ENCODE measurements around the gene CIDEA.
"Not testable (repeated sequence)": the region's sequence is repeated elsewhere in the genome, so short reads cannot be mapped to it uniquely, and the experiment has no call there.

The CIDEA gene

DNA sequence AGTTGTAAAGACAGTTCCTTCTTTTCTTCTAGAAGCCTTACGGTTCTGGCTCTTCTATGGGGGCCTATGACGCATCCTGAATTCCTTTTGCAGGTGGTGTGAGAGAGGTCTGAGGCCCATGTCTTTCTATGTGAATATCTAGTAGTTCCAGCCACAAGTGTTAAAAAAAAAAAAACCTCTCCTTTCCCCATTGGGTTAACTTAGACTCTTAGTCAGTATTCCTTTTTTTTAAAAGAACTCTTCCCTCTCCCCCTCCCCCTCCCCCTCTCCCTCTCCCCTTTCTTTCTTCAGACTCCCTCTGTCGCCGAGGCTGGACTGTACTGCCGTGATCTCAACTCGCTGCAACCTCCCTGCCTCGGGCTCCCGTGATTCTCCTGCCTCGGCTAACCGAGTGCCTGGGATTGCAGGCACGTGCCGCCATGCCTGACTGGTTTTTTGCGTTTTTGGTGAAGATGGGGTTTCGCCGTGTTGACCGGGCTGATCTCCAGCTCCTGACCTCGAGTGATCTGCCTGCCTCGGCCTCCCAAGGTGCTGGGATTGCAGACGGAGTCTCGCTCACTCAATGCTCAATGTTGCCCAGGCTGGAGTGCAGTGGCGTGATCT lies 11.4 kb upstream of the CIDEA start:
- no peak for DNase-seq

DNA sequence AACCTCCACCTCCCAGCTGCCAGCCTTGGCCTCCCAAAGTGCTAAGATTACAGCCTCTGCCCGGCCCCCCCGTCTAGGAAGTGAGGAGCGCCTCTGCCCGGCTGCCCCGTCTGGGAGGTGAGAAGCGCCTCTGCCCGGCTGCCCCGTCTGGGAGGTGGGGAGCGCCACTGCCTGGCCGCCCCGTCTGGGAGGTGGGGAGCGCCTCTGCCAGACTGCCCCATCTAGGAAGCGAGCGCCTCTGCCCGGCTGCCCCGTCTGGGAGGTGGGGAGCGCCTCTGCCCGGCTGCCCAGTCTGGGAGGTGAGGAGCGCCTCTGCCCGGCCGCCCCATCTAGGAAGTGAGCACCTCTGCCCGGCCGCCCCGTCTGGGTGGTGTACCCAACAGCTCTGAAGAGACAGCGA lies 10.9 kb upstream of the CIDEA start:
- DNase-seq, result not testable (repeated sequence)

DNA sequence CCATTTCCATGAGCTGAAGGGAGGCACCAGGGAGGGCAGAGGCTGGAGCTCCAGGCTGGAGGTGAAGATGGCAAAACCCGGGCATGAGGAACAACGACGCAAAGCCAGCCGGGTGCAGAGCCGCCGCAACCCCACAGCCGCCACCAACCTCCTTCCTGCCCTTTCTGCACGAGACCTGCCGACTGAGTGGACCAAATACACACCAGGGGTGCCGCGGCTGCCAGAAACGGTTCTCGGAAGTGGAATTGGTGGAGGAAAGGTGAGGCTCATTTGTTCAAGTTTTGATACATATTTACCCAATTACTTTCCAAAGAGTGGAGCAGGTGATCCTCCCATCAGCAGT lies 8.4 kb upstream of the CIDEA start:
- DNase-seq, result no peak

DNA sequence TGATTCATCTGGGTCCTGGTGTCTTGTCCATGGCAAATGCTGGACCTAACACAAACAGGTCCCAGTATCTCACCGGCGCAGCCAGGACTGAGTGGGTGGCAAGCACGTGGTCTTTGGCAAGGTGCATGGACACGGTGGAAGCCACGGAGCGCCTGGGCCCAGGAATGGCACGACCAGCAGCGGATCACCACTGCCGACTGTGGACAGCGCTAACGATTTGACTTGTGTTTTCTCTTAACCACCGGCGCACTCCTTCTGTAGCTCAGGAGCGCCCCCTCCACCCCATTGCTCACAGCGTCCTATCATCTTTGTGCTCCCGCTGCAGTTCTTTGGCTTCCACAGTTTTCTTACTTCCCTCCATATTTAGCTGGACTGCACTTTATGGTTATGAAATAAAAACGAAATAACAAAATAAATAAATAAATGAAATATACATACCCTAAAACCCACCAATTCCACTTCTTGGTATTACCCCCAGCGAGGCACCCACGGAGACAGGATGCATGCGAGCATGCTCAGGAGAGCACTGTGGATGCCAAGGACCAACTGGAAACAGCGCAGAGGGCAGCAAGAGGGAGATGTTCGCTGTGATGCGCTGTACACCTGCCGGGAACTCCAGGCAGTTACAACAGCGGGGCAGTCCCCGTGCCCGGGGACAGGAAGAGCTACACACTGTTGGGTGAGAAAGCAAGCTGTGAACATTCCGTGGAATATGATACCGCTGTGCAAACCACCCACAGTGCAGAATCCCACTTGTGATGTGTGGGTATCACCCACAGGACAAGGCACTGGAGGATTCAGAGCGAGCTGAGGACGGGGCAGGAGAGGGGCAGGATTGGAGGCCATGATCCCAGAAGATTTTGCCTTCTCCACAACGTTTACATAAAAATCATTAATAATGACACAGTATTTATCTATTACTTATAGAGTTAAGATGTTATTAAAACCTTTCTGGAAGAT lies 7.0 kb upstream of the CIDEA start:
- no peak for DNase-seq

DNA sequence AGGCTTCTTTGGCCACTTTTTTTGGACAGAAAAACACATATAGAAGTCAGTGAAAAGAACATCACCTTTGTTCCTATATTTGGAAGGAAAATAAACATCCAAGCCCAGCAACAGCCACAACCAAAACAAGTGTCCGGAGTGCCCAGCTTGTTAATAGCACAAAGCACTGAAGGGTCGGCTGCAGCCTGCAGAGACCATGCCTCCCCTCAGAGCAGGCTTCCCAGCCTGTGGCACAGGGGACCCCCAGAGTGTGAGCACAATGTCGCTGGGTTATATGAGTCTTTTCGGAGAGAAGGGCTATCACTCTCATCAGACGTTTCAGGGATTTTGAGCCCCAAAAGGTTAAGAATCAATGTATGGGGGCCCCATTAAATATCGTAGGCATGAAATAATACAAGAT lies 6.2 kb upstream of the CIDEA start:
- DNase-seq, result no peak

DNA sequence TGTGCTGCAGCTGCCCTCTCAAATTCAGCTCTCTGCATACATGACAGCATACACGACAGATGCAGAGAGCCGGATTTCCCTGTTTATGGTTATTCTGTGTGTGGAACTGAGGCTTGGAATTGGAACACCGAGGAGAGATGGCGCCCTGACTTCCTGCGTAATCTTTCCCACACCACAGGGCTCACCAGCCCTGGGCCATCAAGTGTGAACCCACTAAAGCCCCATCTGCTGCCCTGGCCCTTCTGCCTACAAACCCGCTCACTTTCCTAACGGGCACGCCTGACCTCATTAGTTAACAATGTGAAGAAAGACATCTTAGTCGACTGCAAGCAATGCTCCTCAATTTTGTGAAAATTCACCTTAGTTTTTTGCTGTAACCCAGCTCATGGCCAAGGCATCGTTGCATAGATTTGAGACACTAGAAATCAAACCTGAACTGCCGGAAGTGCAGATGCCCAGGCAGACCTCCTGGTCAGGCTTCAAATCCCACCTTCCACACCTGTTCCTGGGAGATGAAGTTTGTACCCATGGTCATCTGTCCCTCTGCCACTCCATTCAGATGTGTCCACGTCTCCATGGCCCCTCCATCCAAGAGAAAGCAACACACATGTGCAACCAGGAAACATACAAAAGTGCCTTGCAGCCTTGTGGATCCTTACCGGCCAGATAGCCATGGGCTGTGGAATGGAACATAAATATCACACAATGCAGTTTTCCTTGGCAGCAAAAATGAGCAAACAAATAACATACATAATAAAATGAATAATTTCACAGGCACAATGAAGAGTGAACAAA lies 5.0 kb upstream of the CIDEA start:
- no peak for DNase-seq

DNA sequence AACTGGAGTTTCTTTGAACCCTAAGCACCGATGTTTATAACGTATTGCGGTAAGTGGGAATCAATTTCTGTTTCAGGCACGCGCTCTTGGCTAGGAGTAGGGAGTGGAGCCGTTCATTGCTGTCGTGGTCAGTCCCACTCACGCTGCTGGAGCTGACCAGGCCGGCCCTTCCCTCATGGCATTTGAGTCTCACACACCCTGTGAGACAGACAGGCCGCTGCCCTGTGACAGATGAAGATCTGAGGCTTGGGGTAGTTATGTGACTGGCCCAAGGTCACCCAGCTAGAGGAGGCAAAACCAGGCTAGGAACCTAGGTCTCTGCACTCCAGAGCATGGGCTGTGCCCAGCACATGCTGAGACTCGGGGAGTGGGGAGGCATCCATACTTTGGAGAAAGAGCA lies 2.9 kb upstream of the CIDEA start:
- no peak for DNase-seq

DNA sequence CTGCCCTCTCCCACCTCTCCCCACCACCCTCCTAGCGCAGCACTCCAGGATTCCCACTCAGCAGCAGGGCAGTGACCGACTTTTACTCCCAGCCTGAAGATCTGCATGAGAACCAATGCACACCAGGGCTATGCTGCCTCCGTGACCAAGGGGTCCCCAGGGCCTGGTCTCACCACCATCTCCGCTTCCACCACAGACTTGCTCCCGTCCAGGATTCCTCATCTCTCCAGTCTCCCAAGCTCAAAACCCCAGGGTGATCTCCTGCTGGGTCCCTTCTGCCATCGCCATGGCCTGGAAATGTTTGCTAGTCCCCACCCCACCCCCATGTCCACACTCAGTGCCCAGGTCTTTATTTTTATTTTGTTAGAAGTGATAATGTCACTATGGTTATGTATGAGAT lies 2.1 kb upstream of the CIDEA start:
- no peak for DNase-seq

DNA sequence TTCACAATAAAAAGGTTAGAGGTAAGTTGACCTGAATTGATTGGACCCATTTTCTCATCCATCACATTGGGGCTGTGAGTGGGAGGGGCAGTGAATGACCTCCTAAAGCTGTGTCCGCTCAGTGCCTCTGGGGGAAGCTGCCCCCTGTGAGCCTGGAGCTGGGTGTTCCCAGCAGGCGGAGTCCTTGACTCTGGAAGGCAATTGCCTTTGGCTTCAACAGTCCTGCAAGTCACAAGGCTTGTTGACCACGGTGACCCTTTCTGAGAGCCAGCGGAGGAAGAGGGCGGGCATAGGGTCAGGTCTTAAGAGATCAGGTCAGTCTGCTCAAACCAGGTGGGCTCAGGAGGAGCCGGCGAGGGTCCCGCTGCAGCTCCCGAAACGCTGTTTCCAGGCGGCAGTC lies 1.1 kb upstream of the CIDEA start:
- no peak for DNase-seq

DNA sequence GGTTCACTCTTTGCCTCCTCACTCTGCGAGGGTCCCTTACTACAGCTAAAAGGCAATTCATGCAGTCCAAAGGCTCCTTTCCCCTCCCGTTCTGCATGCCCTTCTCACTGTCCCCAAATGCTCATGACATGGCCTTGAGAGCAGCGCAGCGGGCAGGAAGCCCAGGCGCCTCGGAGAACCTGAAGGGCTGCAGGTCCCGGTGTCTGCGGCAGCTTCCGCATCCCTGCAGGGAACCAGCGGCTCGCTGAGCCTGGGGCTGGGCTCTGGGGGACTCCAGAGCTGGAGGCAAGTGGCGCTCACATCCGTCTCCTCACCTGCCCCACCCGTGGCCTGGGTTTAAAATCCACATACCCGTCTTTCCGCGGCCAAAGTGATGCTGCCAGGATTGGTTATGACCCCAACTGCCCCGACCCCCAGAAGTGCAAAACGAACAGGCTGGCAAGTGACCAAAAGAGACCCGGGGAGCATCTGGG lies 462 bp upstream of the CIDEA start:
- DNase-seq, result no peak

DNA sequence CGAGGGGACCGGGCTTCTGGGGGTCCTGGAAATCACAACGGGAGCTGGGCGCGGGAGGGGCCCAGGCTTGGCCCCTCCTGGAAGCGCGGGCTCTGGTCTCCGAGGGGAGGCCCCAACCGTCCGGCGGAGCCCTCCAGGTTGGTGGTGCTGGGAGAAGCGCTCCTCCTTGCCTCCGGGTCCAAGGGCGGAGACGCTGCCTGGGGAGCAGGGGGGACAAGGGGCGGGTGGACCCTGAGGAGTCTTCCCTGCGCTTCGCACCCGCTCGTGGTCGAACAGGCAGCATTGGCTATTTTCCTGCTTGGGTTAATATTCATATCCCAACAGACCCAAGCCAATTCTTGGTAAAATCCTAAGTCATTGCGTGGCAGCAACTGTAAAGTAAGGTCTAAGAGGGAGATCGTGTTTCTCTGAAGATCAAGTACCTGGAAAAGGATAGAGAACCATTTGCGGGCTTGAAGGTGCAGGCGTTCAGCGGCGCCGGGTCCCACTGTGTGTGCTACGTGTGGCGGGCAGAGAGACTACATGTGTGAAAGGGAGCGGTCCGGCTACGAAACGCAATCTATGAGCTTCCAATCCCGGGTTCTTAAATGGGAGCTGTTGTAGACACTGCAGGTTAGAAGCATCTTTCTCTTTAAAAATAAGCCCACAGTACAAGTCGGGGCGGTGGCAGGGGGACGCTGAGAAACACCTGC lies 805 bp downstream of the CIDEA start:
- DNase-seq, result no peak

DNA sequence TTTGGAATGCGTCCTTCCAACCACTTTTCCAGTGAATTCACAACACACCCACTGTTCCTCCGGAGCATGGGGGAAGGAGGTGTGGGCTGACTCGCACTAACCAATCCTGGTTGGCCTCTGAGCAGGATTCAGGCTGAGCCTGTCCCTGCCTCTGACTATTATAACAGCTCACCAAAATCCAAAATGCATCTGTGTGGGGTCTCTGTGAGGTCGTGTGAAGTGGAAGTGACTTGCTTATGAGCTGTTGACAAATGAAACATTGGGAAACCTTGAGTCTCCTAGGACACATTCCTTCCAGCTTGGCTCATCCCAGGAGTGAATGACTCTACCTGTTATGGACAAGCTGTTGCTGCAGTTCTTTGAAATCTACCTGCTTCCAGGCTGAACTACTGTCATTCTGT lies 1.5 kb downstream of the CIDEA start:
- peak; percentile 57 for DNase-seq

DNA sequence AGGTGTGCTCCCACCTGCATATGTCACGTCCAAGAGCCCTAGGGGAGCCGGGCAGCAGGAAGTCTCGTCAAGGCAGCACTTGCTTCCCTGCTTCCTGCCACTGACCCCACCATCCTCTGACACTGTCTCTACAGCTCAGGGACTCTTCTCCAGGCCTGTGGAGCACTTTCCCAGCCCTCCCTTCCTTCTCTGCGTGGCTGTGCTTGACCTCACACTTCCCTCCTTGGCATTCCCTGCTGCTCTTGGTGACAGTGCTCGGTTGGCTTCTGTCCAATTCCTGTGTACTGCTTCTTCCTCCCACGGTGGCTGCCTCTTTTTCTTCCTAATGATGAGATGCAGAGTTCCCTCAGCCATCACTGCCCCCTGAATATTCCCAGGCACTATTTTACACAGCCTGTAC lies 2.8 kb downstream of the CIDEA start:
- peak; percentile 29 for DNase-seq

DNA sequence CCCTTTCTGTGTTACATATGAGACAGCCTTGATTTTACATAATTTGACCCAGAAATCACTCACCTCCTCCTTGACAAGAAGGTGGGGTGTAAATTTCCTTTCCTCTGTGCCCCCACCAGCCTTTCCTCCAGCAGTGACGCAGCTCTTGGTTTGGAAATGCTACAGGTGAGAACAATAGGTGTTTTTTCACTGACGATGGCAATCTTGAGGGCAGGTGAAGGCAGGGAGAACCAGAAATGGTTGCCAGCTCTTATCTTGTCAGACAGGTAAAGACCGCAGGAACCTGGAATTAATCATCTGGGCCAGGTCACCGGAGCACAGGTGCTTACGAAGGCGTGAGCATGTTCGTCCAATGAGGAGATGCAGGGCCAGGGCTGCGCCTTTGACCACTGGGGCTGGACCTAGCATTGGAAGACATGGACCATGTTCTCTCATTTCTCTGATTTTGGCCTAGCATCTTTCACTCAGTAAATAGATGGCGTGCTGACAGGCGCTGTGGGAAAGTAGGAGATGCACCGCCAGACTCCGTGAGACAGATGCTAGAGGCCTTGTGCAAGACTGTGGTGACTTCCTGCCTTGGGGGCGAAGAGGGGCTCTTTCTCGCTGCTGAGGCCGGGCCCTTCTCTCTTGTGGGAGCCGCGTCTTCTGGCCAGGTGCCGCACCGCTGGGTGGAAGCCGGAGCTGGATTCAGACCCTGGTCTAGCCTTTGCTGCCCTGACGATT lies 4.0 kb downstream of the CIDEA start:
- no peak for DNase-seq

DNA sequence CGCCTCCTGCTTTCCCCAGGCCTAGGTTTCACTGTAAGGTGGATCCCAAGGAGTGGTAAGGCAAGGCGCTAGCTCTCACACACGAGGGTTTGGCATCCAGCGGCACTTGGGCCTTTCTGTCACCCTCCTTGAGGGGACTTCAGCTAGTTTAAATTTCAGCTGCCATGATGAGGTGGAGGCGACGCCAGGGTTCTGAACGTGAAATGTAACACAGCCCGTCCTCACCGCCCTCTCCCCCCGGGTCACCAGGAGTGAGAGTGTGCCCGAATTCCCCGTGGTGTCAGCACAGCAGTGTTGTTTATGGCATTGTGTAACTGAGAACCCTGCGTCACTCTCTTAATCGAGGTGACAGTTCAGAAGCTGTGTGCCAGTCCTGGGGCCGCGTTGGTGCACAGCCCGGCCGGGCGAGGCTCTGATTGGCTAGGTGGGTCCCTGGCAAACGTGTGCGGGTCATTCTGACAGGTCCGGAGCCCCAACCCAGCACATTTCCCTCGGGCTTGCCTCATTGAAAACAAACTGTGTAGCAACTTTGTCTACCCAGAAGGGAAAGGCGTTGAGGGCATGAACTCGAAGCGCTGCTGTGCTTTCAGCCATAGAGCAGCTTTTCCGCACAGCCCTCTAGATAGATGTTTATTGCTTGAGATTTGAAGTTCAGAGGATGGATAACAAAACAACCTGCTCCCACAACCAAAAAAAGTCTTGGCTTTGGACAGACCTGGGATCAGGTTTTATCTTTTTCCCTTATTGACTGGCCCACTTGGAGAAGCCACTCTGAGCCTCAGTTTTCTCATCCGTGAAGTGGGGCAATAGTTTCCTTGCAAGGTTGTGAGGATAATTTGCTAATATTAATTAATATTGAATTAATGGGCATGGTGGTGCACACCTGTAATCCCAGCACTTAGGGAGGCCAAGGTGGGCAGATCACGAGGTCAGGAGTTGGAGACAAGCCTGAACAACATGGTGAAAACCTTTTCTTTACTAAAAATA lies 4.9 kb downstream of the CIDEA start:
- no peak for DNase-seq

DNA sequence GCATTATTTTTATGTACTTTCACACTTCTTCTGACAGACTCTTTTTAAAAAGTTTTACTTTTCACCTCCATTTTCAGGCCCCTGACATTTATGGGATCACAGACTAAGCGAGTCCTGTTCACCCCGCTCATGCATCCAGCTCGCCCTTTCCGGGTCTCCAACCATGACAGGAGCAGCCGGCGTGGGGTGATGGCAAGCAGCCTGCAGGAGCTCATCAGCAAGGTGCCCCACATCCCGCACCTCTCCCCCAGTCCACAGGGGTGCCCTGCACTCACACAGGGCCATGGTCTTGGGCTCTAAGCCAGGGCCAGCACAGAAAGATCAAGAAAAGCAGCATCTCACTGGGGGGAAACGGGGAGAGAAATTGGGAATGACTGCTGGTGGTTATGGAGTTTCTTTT lies 8.6 kb downstream of the CIDEA start:
- no peak for DNase-seq

DNA sequence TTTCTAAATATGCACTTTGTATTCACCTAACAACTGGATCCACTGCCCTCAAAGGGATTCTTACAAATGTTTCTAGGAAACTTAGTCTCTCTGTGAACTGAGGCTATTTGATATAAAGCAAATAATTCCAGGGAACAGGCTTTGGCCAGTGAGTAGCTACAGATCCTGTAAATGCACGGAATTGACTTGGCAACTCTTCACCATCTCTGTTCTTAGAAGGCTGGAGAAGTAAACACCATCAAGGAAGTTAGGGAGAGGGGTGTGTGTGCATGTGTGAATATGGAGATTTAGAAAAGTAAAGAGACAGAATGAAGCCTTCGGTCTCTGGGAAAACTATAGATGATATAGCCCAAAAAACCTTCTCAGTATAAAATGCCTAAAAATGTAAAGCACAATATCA lies 10.7 kb downstream of the CIDEA start:
- DNase-seq, result no peak

DNA sequence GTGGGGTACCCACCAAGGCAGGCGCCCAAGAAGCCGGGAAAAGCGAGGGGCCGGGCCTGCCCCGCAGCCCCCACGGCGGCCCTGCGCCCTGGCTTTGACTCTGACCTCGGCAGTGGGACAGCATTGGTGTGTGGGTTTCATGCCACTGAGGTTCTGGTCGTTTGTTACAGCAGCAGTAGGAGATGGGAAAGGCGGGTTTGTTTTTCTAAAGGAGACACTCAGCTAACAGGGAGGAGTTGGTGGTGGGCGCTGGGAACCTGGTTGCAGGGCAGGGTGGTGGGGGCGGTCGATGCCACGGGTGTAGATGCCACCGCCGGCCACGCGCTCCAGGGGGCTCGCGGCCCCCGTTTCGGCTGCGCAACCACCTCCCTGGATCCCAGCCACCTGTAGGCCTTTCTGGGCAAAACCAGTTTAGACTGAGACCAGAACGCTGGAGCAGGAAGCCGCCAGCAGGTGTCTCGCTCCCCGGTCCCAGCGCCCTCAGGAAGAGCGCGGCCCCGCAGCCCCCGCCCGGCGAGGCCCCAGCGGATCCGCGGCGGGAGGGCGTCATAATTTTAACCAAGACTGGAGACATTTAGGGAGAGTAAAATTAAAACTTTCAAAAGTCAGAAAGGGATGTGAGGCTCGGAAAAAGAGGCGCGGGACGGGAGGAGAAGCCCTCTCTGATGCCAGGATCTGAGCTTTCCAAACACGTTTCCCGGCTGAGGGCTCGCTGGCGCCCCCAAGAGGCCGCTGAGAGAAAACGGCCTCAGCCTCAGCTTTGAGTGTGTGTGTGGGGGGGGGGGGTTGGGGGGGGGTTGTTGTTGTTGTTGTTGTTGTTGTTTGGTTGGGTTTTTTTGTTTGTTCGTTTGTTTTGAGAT lies 17.4 kb downstream of the CIDEA start:
- DNase-seq, result peak; percentile 81

DNA sequence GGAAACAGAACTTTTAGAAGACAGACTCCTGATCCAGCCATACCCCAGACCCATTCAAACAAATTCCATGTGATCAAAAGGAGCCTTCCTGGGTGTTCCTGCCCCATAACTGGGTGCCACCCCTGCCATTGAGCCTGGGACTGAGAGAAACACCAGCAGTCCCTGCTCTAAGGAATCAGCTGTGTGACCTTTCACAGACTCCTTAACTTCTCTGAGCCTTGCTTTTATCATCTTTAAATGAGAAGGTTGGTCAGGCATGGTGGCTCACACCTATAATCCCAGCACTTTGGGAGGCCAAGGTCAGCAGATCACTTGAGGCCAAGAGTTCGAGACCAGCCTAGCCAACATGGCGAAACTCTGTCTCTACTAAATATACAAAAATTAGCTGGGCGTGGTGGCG lies 20.6 kb downstream of the CIDEA start:
- DNase-seq, result no peak
